Inferior parietal cortex (tissue), 1 donor: ENCODE data around the gene ALKBH6.
A peak's percentile ranks its signal among the peaks of the same experiment; 100 is the strongest.
"Not testable (repeated sequence)": the region's sequence is repeated elsewhere in the genome, so short reads cannot be mapped to it uniquely, and the experiment has no call there.

Experiments used
- DNase-seq: peaks from one replicate; pipeline ENCODE4 v3.0.0-alpha.2; 2016; ENCODE audit errors: extremely low spot score

The ALKBH6 gene

GRCh38 chr19:36014012-36014924, at the start of gene ALKBH6:
Gene ALKBH6, minus strand, starts transcription at chr19:36014213. Its CDS starts 816 bp downstream, at chr19:36013397.
- DNase-seq: peak; percentile 98

GRCh38 chr19:36061367-36061766, 47.4 kb upstream of the ALKBH6 start:
- DNase-seq: no peak

- peak; percentile 72 for DNase-seq
These were observed 46.4 kb upstream of the ALKBH6 start for GRCh38 chr19:36060430-36060829.

- DNase-seq: no peak
These were observed 45.3 kb upstream of the ALKBH6 start for GRCh38 chr19:36059180-36059910.

- no peak for DNase-seq
These were observed 44.6 kb upstream of the ALKBH6 start for GRCh38 chr19:36058481-36059179.

GRCh38 chr19:36054733-36055686, 41.0 kb upstream of the ALKBH6 start, which contains the start of gene WDR62:
Gene WDR62, plus strand, starts transcription at chr19:36054897. Its CDS starts 75 bp downstream, at chr19:36054972.
- DNase-seq: no peak

GRCh38 chr19:36054119-36054732, 40.2 kb upstream of the ALKBH6 start, which contains the start of gene THAP8:
Gene THAP8, minus strand, starts transcription at chr19:36054285. Its CDS starts 68 bp downstream, at chr19:36054217.
- DNase-seq: peak; percentile 99

GRCh38 chr19:36051637-36052036, 37.6 kb upstream of the ALKBH6 start:
- no peak for DNase-seq

- DNase-seq: no peak
These were observed 37.2 kb upstream of the ALKBH6 start for GRCh38 chr19:36051236-36051635.

GRCh38 chr19:36049080-36049698, 35.2 kb upstream of the ALKBH6 start:
- no peak for DNase-seq

GRCh38 chr19:36047835-36048234, 33.8 kb upstream of the ALKBH6 start:
- DNase-seq: no peak

GRCh38 chr19:36046443-36047050, 32.5 kb upstream of the ALKBH6 start:
- no peak for DNase-seq

- DNase-seq: no peak
These were observed 29.9 kb upstream of the ALKBH6 start for GRCh38 chr19:36043952-36044351.

GRCh38 chr19:36041831-36042230, 27.8 kb upstream of the ALKBH6 start:
- DNase-seq: no peak

GRCh38 chr19:36041092-36041491, 27.1 kb upstream of the ALKBH6 start:
- DNase-seq: not testable (repeated sequence)

- no peak for DNase-seq
These were observed 26.5 kb upstream of the ALKBH6 start for GRCh38 chr19:36040495-36040894.

- peak; percentile 79 for DNase-seq
These were observed 18.5 kb upstream of the ALKBH6 start, which contains the start of gene CLIP3 for GRCh38 chr19:36032251-36033104. Gene CLIP3, minus strand, starts transcription at chr19:36032873. Its CDS starts 516 bp downstream, at chr19:36032357.

- DNase-seq: no peak
These were observed 17.3 kb upstream of the ALKBH6 start for GRCh38 chr19:36031308-36031707.
